Endodermal cell (in vitro differentiated cells): ENCODE measurements around the gene HOXD8. TPM values are rescaled to one million over a fixed set of nuclear protein-coding genes. Genes with fewer than 3 reads are reported as not detected.

ENCODE experiments used
- DNase-seq: peaks from one replicate; pipeline ENCODE4 v3.0.0-alpha.2; 2017
- H3K27ac ChIP-seq: 2 replicates; pipeline ENCODE4 v1.5.1; 2013; ENCODE audit warnings: mild to moderate bottlenecking, low read depth, low read length, moderate library complexity
- H3K27me3 ChIP-seq: 2 replicates; pipeline ENCODE4 v1.6.1; 2013; ENCODE audit warnings: mild to moderate bottlenecking, low read length, moderate library complexity; ENCODE audit not compliant: insufficient read depth, control insufficient read depth, poor library complexity, severe bottlenecking
- H3K36me3 ChIP-seq: 2 replicates; pipeline ENCODE4 v1.7.0; 2013; ENCODE audit warnings: mild to moderate bottlenecking, low read length, moderate library complexity; ENCODE audit not compliant: control insufficient read depth, insufficient read depth
- H3K4me1 ChIP-seq: one replicate; pipeline ENCODE4 v1.7.0; 2013; ENCODE audit warnings: low read length; ENCODE audit not compliant: control insufficient read depth, insufficient read depth
- H3K4me3 ChIP-seq: 2 replicates; pipeline ENCODE4 v1.5.1; 2013; ENCODE audit warnings: mild to moderate bottlenecking, low read length, moderate library complexity
- H3K9ac ChIP-seq: 2 replicates; pipeline ENCODE4 v1.6.1; 2013; ENCODE audit warnings: mild to moderate bottlenecking, low read length, moderate library complexity; ENCODE audit not compliant: poor library complexity, severe bottlenecking; ENCODE audit errors: extremely low read depth
- H3K9me3 ChIP-seq: 2 replicates; pipeline ENCODE4 v1.6.1; 2013; ENCODE audit warnings: mild to moderate bottlenecking, low read length, moderate library complexity; ENCODE audit not compliant: control insufficient read depth
- H3K27ac Mint-ChIP-seq: 2 replicates; pipeline ENCODE4 v1.8.0; 2020; ENCODE audit warnings: mixed read lengths
- H3K27me3 Mint-ChIP-seq: 2 replicates; pipeline ENCODE4 v1.8.0; 2021; ENCODE audit warnings: mild to moderate bottlenecking, mixed read lengths; ENCODE audit not compliant: insufficient read depth
- H3K36me3 Mint-ChIP-seq: 2 replicates; pipeline ENCODE4 v1.8.0; 2020; ENCODE audit warnings: low read depth, mixed read lengths
- H3K4me1 Mint-ChIP-seq: 2 replicates; pipeline ENCODE4 v1.8.0; 2020; ENCODE audit warnings: mixed read lengths
- H3K4me3 Mint-ChIP-seq: 2 replicates; pipeline ENCODE4 v1.8.0; 2020; ENCODE audit warnings: mild to moderate bottlenecking, moderate library complexity, mixed read lengths
- H3K9me3 Mint-ChIP-seq: 2 replicates; pipeline ENCODE4 v1.8.0; 2020; ENCODE audit warnings: mild to moderate bottlenecking, mixed read lengths
- CTCF ChIP-seq: fragments of 200-600 bp; sonication (generic); conservative IDR thresholded peaks from 2 replicates; pipeline ENCODE4 v1.5.0; 2021; ENCODE audit warnings: antibody characterized with exemption, mild to moderate bottlenecking
- WGBS, 2 experiments: methylation state at CpG; one replicate each; pipeline versions ENCODE4 v1.1.5 to v1.1.7; 2013; ENCODE audit warnings: missing lambda C conversion rate in 2 of 2, mixed read lengths in 1 of 2; ENCODE audit not compliant: insufficient coverage in 1 of 2, insufficient read length in 1 of 2; 5-methylcytosine and 5-hydroxymethylcytosine counted together
- total RNA-seq, 2 donors: library from RNA; stranded (reverse); fragmentation: NEBNext Ultra II Directional in 1 of 2; extraction: Animal tissue kit (Norgen Biotek cat#: 25700) in 1 of 2; gene quantifications; 2 replicates in 1 of 2; 3 replicates in 1 of 2; pipeline ENCODE4 v1.2.1, GENCODE V29; 2021

HOXD8 gene
- total RNA-seq, 2 donors from 2014 or later = not detected

- Mint-ChIP-seq H3K9me3 (no peaks in the 10 kb centered on the region), H3K4me3 (peak overlapping the region; percentile 56), H3K27ac (no peak overlapping the region), H3K36me3 (no peaks in the 10 kb centered on the region), H3K27me3 (peaks cover 100% of the 10 kb centered on the region), H3K4me1 (peaks cover 29% of the 10 kb centered on the region)
- TF ChIP-seq CTCF = no peak
- peaks cover 100% of the 10 kb centered on the region for H3K27me3 ChIP-seq
- H3K9ac ChIP-seq = no peak overlapping the region
- H3K4me1 ChIP-seq = peaks cover 16% of the 10 kb centered on the region
- H3K36me3 ChIP-seq = no peaks in the 10 kb centered on the region
- peak overlapping the region; percentile 68 for H3K4me3 ChIP-seq
- H3K9me3 ChIP-seq = no peaks in the 10 kb centered on the region
- H3K27ac ChIP-seq = no peak overlapping the region
- 1 to 7% methylated on average over 7 to 14 of the region's 14 CpGs for WGBS, 2 experiments
- DNase-seq = peak; percentile 56
These were observed 44.9 kb downstream of the HOXD8 start for GRCh38 chr2:176174382-176174823.

- Histone ChIP-seq H3K9me3 (no peaks in the 10 kb centered on the region), H3K4me3 (peak overlapping the region; percentile 68), H3K36me3 (no peaks in the 10 kb centered on the region), H3K27ac (peak overlapping the region; percentile 70), H3K4me1 (peaks cover 16% of the 10 kb centered on the region), H3K9ac (no peak overlapping the region), H3K27me3 (peaks cover 100% of the 10 kb centered on the region)
- Mint-ChIP-seq H3K4me3 (peak overlapping the region; percentile 56), H3K27ac (no peak overlapping the region), H3K9me3 (no peaks in the 10 kb centered on the region), H3K4me1 (peaks cover 29% of the 10 kb centered on the region), H3K36me3 (no peaks in the 10 kb centered on the region), H3K27me3 (peaks cover 100% of the 10 kb centered on the region)
- WGBS, 2 experiments = 3 to 11% methylated on average over 12 to 47 of the region's 47 CpGs
- DNase-seq = peak; percentile 89
- TF ChIP-seq CTCF = no peak
These were observed 45.6 kb downstream of the HOXD8 start for GRCh38 chr2:176174824-176175708.

DNA sequence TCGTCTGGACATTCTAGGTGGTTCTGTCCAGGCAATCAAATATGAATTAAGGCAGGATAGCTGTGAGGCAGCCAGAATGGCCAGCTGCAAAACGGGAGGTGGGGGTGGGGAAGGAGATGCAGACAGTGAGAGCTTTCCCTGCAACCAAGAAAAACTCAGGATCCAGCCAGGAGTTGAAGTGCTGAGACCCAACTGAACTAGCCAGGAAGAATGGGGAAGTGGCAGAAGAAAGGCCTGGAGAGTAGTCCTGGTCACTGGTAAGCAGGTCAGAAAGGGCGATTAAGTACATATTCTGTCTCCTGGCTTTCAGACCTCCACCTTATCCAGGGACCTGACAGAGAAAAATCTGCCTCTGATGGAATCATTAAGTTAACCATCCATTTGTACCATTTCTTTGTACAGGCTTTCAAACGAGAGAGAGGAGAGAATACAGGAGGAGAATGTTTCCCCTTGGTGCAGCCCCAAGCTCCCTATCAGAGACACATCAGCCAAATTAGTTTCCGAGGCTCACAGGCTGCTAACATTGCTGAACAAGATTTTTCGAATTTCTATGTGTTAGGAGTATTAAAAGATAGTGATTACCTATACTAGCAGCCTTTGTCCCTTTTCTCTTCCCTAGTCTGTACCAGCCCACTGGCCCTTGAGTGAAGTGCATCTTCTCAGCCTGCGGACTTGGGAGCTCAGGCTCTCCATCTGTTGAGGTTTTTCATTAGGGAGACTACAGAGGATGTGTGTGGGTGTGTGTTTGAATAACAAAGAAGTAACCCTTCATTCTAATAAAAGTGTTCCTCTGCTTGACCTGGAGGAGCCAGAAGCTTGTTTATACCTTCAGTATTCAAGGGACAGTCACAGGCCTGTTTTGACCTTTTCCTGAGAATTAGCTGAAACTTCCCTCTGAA, 46.5 kb downstream of the HOXD8 start:
- peaks cover 100% of the 10 kb centered on the region for H3K27me3 ChIP-seq
- TF ChIP-seq CTCF = no peak
- 52 to 64% methylated on average over 4 to 5 of the region's 7 CpGs for WGBS, 2 experiments
- H3K4me3 ChIP-seq = no peak overlapping the region
- H3K4me1 Mint-ChIP-seq = peaks cover 29% of the 10 kb centered on the region
- peak; percentile 60 for DNase-seq
- no peak overlapping the region for H3K27ac Mint-ChIP-seq
- no peaks in the 10 kb centered on the region for H3K9me3 Mint-ChIP-seq
- peaks cover 16% of the 10 kb centered on the region for H3K4me1 ChIP-seq
- H3K36me3 ChIP-seq = no peaks in the 10 kb centered on the region
- H3K9me3 ChIP-seq = no peaks in the 10 kb centered on the region
- H3K27ac ChIP-seq = no peak overlapping the region
- no peaks in the 10 kb centered on the region for H3K36me3 Mint-ChIP-seq
- peaks cover 100% of the 10 kb centered on the region for H3K27me3 Mint-ChIP-seq
- H3K4me3 Mint-ChIP-seq = peak overlapping the region; percentile 56
- H3K9ac ChIP-seq = no peak overlapping the region
